GM13976 (cell line): ENCODE data around the gene TMEM255B.

Experiments used
- DNase-seq: peaks from one replicate; pipeline ENCODE4 v3.0.0; 2012; ENCODE audit warnings: low spot score
- CTCF ChIP-seq: IDR thresholded peaks from 2 replicates; pipeline ENCODE4 v1.5.1; 2012; ENCODE audit warnings: borderline replicate concordance, mild to moderate bottlenecking; ENCODE audit not compliant: insufficient read depth; ENCODE audit errors: extremely low read depth, missing control alignments, control extremely low read depth
- in situ Hi-C: fragments of 300-500 bp; cut with MboI; formaldehyde crosslinking; loops from one replicate; pipeline ENCODE4 v1.12.0; 2022; ENCODE audit warnings: low sequenced_read_pairs, mixed read lengths, inconsistent platforms; ENCODE audit not compliant: unreplicated experiment

TMEM255B gene

GRCh38 chr13:113731192-113732175, 27.5 kb upstream of the TMEM255B start:
- in situ Hi-C loops, result no loop called here
- TF ChIP-seq CTCF, result no peak

GRCh38 chr13:113732176-113732960, 26.7 kb upstream of the TMEM255B start:
- TF ChIP-seq CTCF, result no peak
- DNase-seq, result no peak
- in situ Hi-C loops, result no loop called here

More at GRCh38 chr13:113731192-113732175, 27.5 kb upstream of the TMEM255B start:
- DNase-seq, result no peak

DNA sequence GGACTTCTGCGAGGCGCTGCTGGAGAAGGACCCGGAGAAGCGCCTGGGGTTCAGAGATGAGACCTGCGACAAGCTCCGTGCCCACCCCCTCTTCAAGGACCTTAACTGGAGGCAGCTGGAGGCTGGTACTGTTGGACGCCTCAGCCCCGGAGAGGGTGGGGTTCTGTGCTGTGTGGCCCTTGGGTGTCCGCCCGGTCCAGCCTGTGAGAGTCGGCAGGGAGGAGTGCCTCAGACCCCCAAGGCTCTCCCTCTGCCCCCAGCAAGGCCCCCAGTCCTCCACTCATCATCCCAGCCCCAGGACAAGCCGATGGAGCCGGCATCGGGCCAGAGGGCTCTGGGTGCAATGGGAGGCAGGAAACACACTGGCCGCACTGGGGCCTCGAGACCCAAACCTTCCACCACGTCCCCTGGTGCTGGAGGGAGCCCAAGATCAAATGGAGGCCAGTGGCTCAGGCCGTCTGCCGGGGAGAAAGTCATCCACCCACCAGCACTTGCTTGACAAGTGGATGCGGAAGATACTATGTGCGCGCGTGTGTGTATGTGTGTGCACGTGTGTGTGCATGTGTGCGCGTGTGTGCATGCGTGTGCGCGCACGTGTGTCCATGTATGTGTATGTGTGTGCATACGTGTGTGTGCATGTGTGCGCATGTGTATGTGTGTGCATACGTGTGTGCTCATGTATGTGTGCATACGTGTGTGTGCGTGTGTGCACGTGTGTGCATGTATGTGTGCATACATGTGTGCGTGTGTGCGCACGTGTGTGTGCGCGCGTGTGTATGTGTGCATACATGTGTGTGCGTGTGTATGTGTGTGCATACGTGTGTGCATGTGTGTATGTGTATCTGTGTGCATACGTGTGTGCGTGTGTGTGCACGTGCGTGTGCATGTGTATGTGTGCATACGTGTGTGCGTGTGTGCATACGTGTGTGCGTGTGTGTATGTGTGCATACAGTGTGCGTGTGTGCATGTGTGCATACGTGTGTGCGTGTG, 25.8 kb upstream of the TMEM255B start:
- in situ Hi-C loops, result no loop called here
- no peak for DNase-seq
- TF ChIP-seq CTCF, result no peak

DNA sequence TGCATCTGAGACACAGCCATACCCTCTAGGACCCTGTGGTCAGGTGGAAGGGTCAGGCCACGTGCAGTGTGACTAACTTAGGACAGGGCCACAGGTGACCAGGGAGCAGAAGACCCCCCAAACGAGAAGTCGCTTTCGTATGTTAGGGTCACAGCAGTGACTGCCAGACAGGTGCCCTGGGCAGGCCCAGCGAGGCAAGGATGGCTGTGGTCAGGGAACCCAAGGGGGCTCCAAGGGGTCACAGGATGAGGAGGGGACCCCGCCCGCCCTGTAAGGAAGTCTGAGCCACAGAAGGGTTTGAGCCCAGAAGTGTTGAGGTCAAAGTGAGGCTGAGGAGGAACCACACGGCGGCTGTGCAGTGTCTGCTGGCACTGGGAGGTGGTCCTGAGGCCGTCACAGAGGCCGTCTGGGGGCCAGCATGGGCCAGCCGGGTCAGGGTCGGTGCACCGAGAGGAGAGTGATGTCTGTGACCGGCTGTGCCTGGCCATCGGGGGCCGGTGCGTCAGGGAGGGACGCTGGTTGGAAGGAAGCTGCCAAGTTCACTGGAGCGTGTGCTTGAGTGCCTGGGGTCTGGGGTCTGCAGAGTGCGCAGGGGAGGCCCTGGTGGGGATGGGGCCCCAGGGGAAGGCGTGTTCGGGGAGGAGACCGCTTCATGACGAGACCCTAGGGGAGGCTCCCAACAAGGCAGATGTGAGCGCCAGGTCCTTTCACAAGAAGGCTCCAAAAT, 24.8 kb upstream of the TMEM255B start:
- no peak for TF ChIP-seq CTCF
- DNase-seq, result no peak
- in situ Hi-C loops, result no loop called here

- TF ChIP-seq CTCF, result no peak
These were observed 24.2 kb upstream of the TMEM255B start for GRCh38 chr13:113734826-113735125.

More at GRCh38 chr13:113734826-113735125, 24.2 kb upstream of the TMEM255B start:
- in situ Hi-C loops, result no loop called here
- no peak for DNase-seq
